NOMO-1 treated with DMSO at 0.1 percent for 48 hours (cell line): Measurements from ENCODE around the gene KCNJ1.

Experiments
- DNase-seq: peaks from one replicate; lab custom pipeline; 2025; ENCODE audit not compliant: unreplicated experiment; lab: John Stamatoyannopoulos, UW

KCNJ1 gene

GRCh38 chr11:128853559-128853958, 13.5 kb downstream of the KCNJ1 start:
- DNase-seq = no peak

- no peak for DNase-seq
These were observed 14.6 kb downstream of the KCNJ1 start for GRCh38 chr11:128852327-128853023.

GRCh38 chr11:128848815-128849455, 18.2 kb downstream of the KCNJ1 start:
- peak; percentile 25 for DNase-seq

- DNase-seq = no peak
These were observed 20.1 kb downstream of the KCNJ1 start for GRCh38 chr11:128846985-128847384.

GRCh38 chr11:128845334-128845780, 21.7 kb downstream of the KCNJ1 start:
- DNase-seq = peak; percentile 23

- no peak for DNase-seq
These were observed 23.8 kb downstream of the KCNJ1 start for GRCh38 chr11:128843198-128843785.

GRCh38 chr11:128841461-128842072, 25.5 kb downstream of the KCNJ1 start:
- DNase-seq = no peak

- no peak for DNase-seq
These were observed 26.3 kb downstream of the KCNJ1 start for GRCh38 chr11:128840783-128841182.

GRCh38 chr11:128840137-128840536, 27.0 kb downstream of the KCNJ1 start:
- no peak for DNase-seq

- no peak for DNase-seq
These were observed 28.0 kb downstream of the KCNJ1 start for GRCh38 chr11:128839081-128839480.

- DNase-seq = peak; percentile 14
These were observed 29.5 kb downstream of the KCNJ1 start for GRCh38 chr11:128837627-128838026.

- DNase-seq = no peak
These were observed 31.2 kb downstream of the KCNJ1 start for GRCh38 chr11:128835741-128836430.

GRCh38 chr11:128834157-128834556, 32.9 kb downstream of the KCNJ1 start:
- no peak for DNase-seq

GRCh38 chr11:128832121-128832497, 35.0 kb downstream of the KCNJ1 start:
- DNase-seq = no peak

- DNase-seq = peak; percentile 77
These were observed 35.6 kb downstream of the KCNJ1 start for GRCh38 chr11:128831174-128832120.

- DNase-seq = peak; percentile 62
These were observed 36.6 kb downstream of the KCNJ1 start for GRCh38 chr11:128830290-128831173.

GRCh38 chr11:128828350-128828749, 38.7 kb downstream of the KCNJ1 start:
- no peak for DNase-seq

- no peak for DNase-seq
These were observed 39.8 kb downstream of the KCNJ1 start for GRCh38 chr11:128827191-128827893.
